Neural crest cell (in vitro differentiated cells): ENCODE results near the gene IWS1. TPM values are rescaled to one million over a fixed set of nuclear protein-coding genes. Genes with fewer than 3 reads are reported as not detected.

ENCODE experiments used
- DNase-seq: peaks from one replicate; pipeline ENCODE4 v3.0.0; 2021; ENCODE audit warnings: low read depth, mixed read lengths, low spot score
- H3K27ac Mint-ChIP-seq: one replicate; pipeline ENCODE4 v1.8.0; 2021; ENCODE audit warnings: mild to moderate bottlenecking, mixed read lengths; ENCODE audit not compliant: unreplicated experiment
- H3K27me3 Mint-ChIP-seq: 2 replicates; pipeline ENCODE4 v1.8.0; 2021; ENCODE audit warnings: low read depth, mild to moderate bottlenecking, mixed read lengths
- H3K36me3 Mint-ChIP-seq: 2 replicates; pipeline ENCODE4 v1.8.0; 2021; ENCODE audit warnings: low read depth, mild to moderate bottlenecking, mixed read lengths
- H3K4me1 Mint-ChIP-seq: 2 replicates; pipeline ENCODE4 v1.8.0; 2021; ENCODE audit warnings: mixed read lengths
- H3K4me3 Mint-ChIP-seq: one replicate; pipeline ENCODE4 v1.8.0; 2021; ENCODE audit warnings: mild to moderate bottlenecking, mixed read lengths
- H3K9me3 Mint-ChIP-seq: 2 replicates; pipeline ENCODE4 v1.8.0; 2021; ENCODE audit warnings: mixed read lengths
- total RNA-seq: library from RNA; stranded (reverse); gene quantifications from 2 replicates; pipeline ENCODE4 v1.2.1, GENCODE V29; 2021
- TF ChIP-seq, protein P1 (sequence below): fragments of 200-600 bp; sonication (generic); conservative IDR thresholded peaks from 2 replicates; pipeline ENCODE4 v1.5.0; 2021; ENCODE audit warnings: antibody characterized with exemption, mild to moderate bottlenecking

IWS1 gene
- total RNA-seq, 1 donor from 2014 or later = 63.0 TPM

DNA sequence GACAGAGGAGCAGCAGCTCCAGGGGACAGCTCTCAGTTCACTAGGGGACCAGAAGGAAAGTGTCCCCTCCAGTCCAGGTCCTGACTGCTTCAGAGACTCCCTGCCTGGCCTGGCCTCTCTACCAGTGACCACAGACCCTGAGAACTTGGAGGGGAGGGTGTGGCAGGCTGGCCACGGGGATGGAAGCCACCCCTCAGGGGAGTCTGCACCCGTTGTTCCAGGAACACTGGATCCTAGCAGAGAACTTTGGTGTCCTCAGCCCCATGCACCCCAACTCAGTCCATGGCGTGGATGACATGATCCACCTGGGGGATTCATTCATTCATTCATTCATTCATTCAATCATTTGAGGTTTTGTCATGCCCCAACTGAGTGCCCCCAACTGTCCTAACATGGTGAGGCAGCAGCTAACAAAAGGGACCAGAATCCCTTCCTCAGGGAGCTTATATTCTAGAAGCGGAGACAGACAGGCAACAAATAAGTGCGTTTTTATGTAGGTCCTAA is 41.1 kb upstream of the IWS1 start:
- H3K27ac Mint-ChIP-seq = no peak overlapping the region
- H3K36me3 Mint-ChIP-seq = no peaks in the 10 kb centered on the region
- TF ChIP-seq, protein P1, sequence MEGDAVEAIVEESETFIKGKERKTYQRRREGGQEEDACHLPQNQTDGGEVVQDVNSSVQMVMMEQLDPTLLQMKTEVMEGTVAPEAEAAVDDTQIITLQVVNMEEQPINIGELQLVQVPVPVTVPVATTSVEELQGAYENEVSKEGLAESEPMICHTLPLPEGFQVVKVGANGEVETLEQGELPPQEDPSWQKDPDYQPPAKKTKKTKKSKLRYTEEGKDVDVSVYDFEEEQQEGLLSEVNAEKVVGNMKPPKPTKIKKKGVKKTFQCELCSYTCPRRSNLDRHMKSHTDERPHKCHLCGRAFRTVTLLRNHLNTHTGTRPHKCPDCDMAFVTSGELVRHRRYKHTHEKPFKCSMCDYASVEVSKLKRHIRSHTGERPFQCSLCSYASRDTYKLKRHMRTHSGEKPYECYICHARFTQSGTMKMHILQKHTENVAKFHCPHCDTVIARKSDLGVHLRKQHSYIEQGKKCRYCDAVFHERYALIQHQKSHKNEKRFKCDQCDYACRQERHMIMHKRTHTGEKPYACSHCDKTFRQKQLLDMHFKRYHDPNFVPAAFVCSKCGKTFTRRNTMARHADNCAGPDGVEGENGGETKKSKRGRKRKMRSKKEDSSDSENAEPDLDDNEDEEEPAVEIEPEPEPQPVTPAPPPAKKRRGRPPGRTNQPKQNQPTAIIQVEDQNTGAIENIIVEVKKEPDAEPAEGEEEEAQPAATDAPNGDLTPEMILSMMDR = no peak
- H3K9me3 Mint-ChIP-seq = no peaks in the 10 kb centered on the region
- H3K4me3 Mint-ChIP-seq = no peak overlapping the region
- no peak for DNase-seq
- no peaks in the 10 kb centered on the region for H3K4me1 Mint-ChIP-seq
- H3K27me3 Mint-ChIP-seq = no peaks in the 10 kb centered on the region

DNA sequence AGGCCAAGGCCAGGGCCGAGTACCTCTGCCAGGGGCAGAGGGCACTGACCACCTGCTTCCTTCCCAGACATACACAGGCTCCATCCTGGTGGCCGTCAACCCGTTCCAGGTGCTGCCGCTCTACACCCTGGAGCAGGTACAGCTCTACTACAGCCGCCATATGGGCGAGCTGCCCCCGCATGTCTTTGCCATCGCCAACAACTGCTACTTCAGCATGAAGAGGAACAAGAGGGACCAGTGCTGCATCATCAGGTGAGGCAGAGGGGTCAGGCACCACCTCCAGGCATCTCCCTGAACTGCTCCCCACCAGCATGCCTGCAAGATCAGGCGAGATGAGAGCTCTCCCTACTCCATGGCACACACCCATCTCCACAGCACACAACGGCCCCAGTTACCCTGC is 40.3 kb upstream of the IWS1 start:
- Mint-ChIP-seq H3K4me3 (no peak overlapping the region), H3K4me1 (no peaks in the 10 kb centered on the region), H3K9me3 (no peaks in the 10 kb centered on the region), H3K27ac (no peak overlapping the region), H3K36me3 (no peaks in the 10 kb centered on the region), H3K27me3 (no peaks in the 10 kb centered on the region)
- no peak for DNase-seq
- TF ChIP-seq, protein P1 = no peak

DNA sequence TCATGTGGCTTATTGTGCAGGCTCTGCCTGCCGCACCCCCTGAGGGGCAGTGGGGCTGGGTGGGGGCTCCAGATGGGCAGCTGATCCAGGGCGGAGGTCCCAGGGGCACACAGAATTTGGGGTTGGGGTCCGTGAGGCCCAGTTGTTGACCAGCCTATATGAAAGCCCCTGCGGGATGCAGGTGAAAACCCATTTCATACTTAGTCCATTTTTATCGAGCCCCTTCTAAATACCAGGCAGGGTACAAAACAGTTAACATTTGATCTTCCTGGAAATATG is 39.8 kb upstream of the IWS1 start:
- Mint-ChIP-seq H3K27ac (no peak overlapping the region), H3K27me3 (no peaks in the 10 kb centered on the region)

DNA sequence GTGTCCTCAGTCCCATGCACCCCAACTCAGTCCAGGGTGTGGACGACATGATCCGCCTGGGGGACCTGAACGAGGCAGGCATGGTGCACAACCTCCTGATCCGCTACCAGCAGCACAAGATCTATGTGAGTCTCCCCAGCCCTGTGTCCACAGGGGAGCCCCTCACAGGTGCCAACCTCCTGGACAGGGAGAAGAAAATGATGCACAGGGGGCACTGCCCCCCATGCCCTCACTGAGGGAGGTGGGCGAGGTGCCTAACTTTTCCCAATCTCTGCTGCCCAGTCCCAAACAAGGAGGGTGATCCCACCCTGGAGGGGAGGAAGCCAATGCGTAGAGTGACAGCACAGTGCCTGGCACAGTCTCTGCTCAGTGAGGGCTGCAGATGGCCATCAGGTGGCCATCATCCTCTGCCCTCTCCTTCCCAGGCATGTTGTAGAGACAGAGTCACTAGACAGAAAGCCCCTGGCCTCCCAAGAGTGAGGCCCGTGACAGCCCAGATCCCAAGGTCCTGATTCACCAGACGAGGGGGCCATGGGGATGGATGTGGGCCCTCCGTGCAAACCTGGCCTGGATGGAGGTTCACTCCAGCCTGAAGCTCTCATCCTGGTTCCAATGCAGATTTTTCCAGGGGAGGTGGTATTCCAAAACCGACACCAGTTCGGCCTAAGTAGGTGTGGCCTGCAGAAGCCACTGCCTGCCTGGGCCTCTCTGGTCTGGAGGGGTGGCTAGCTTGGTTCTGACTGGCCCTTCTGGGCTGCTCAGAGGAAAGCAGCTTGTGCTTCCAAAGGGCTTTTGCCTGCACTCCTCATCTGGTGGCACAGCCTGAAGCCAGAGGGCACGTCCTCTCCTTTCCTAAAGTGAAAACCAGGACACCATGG is 39.2 kb upstream of the IWS1 start:
- Mint-ChIP-seq H3K36me3 (no peaks in the 10 kb centered on the region), H3K9me3 (no peaks in the 10 kb centered on the region), H3K27me3 (no peaks in the 10 kb centered on the region), H3K27ac (no peak overlapping the region), H3K4me3 (no peak overlapping the region), H3K4me1 (no peaks in the 10 kb centered on the region)
- TF ChIP-seq, protein P1 = no peak
- DNase-seq = no peak

More for the DNA sequence above, 39.8 kb upstream of the IWS1 start:
- Mint-ChIP-seq H3K9me3 (no peaks in the 10 kb centered on the region), H3K4me1 (no peaks in the 10 kb centered on the region), H3K36me3 (no peaks in the 10 kb centered on the region), H3K4me3 (no peak overlapping the region)
- TF ChIP-seq, protein P1 = no peak
- no peak for DNase-seq

DNA sequence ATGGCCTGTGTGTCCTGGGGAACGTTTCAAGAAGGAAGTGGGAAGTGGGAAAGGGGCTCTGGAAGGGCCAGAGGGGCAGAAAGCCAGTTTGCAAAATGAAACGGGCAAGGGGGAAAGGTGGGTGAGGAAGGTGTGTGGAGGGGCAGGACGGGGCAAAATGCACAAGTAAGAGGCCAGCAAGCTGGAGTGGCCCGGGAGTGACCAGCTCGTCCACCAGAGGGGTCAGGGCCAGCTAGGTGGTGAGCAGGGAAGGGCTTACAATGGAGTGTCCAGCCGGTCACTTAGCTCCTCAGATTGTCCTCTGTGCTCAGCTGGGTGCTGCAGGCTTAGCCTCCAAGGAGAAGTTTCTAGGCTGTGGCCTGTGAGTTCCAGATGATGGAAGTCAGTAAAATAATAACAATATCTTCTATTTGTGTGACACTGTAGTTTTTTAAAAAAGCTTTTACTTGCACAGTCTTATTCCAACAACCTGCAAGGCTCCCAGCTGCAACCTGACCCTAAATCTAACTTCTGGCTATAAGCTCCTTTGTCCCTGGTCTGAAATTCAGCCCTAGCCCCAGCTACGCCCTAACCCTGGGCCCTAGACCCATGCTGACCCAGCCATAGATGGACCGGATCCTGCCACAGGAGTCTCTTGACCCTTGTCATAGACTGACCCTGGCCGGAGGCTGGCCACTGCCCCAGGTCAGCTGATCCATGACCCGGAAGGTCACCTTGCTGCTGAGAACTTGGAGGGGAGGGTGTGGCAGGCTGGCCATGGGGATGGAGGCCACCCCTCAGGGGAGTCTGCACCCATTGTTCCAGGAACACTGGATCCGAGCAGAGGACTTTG is 38.4 kb upstream of the IWS1 start:
- Mint-ChIP-seq H3K4me3 (no peak overlapping the region), H3K36me3 (no peaks in the 10 kb centered on the region), H3K27ac (peak overlapping the region; percentile 57), H3K9me3 (no peaks in the 10 kb centered on the region), H3K4me1 (no peaks in the 10 kb centered on the region), H3K27me3 (no peaks in the 10 kb centered on the region)
- no peak for DNase-seq
- TF ChIP-seq, protein P1 = no peak
